Measurements from ENCODE around the gene UNC5C. TPM values are rescaled to one million over a fixed set of nuclear protein-coding genes. Genes with fewer than 3 reads are reported as not detected.

Gene UNC5C
- total and polyA plus RNA-seq, 2 experiments from 2014 or later = 3.5 to 16.0 TPM

DNA sequence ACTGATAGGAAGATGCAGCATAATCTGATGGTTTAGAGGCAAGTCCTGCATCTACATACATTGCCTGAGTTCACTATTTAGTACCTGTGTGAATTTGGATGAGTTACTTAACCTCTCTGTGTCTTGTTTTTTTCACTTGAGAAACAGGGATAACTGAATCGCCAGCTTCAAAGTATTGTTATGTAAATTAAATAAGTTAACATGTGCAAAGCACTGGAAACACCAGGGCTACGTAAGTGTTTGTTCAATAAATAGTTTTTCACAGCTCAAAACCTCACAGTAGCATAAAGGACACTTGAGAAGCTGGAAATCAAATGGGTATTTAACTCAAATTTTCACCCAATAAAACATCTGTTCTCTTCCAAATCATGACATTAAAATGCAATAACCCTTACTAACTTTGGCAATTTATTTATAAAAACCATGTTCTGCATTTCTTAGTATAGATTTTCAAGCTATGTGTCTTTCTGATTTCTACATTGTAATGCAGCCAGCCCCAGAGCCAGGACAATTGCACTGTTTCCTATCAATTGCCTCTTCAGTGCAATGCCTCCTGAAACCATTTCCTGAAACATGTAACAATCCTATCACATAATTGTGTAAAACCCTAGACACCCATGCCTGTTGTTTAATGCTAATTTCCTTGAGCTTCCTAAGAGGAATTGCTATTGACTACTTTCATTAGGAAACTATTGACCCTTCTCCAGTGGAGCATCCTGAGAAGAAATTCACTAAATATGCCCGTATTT is 177.1 kb downstream of the UNC5C start:
- Histone ChIP-seq H3K4me2 (no peak overlapping the region), H3K27ac (no peak overlapping the region), H3K36me3 (replicated peaks; ENCODE audit: insufficient read depth, low read depth) (no peaks in the 10 kb centered on the region), H3K4me1 (ENCODE audit: insufficient read depth) (no peaks in the 10 kb centered on the region), H3K79me2 (no peaks in the 10 kb centered on the region), H3K4me3 (no peak overlapping the region), H3K9me3 (ENCODE audit: low read depth) (no peaks in the 10 kb centered on the region), H3K27me3 (no peaks in the 10 kb centered on the region), H2AFZ (no peak overlapping the region), H3K9me2 (replicated peaks; ENCODE audit: insufficient read depth) (no peaks in the 10 kb centered on the region), H4K20me1 (ENCODE audit: insufficient read depth, poor library complexity, severe bottlenecking) (no peaks in the 10 kb centered on the region)
- no peak for DNase-seq (ENCODE audit: low spot score)
- TF ChIP-seq EZH2phosphoT487 (IDR thresholded peaks at IDR 0.05; ENCODE audit: low read depth, severe bottlenecking, unreplicated experiment) = no peak
- TF ChIP-seq, protein P1, sequence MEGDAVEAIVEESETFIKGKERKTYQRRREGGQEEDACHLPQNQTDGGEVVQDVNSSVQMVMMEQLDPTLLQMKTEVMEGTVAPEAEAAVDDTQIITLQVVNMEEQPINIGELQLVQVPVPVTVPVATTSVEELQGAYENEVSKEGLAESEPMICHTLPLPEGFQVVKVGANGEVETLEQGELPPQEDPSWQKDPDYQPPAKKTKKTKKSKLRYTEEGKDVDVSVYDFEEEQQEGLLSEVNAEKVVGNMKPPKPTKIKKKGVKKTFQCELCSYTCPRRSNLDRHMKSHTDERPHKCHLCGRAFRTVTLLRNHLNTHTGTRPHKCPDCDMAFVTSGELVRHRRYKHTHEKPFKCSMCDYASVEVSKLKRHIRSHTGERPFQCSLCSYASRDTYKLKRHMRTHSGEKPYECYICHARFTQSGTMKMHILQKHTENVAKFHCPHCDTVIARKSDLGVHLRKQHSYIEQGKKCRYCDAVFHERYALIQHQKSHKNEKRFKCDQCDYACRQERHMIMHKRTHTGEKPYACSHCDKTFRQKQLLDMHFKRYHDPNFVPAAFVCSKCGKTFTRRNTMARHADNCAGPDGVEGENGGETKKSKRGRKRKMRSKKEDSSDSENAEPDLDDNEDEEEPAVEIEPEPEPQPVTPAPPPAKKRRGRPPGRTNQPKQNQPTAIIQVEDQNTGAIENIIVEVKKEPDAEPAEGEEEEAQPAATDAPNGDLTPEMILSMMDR (IDR thresholded peaks at IDR 0.05; ENCODE audit: poor library complexity) = no peak
- no peak for TF ChIP-seq EZH2 (IDR thresholded peaks at IDR 0.05; ENCODE audit: borderline replicate concordance)
- WGBS (ENCODE audit: low lambda C conversion rate, missing lambda C conversion rate) = 75% methylated on average over 3 of the region's 3 CpGs

DNA sequence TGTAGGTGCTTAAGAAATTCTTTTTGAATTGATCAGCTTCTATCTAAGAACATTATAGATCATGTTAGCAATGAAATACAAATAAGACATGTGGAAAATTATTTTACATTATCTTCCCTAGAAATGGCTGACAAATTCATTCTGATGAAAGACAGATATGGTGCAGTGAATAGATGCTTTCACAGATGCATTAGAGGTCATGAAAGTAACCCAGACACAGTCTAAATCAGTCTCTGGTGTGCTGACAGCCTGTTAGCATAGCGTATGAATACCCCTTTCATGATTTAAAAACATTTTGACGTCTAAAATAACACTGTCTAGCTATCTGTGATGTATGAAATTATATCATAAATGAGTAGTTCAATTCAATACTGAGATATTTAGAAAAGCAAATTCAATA is 180.9 kb downstream of the UNC5C start:
- TF ChIP-seq EZH2 (IDR thresholded peaks at IDR 0.05; ENCODE audit: borderline replicate concordance) = no peak
- TF ChIP-seq, protein P1 (IDR thresholded peaks at IDR 0.05; ENCODE audit: poor library complexity) = no peak
- no peak for TF ChIP-seq EZH2phosphoT487 (IDR thresholded peaks at IDR 0.05; ENCODE audit: low read depth, severe bottlenecking, unreplicated experiment)
- no peak overlapping the region for H3K4me2 ChIP-seq
- DNase-seq (ENCODE audit: low spot score) = no peak
- H2AFZ ChIP-seq = no peak overlapping the region
- no peaks in the 10 kb centered on the region for H3K4me1 ChIP-seq (ENCODE audit: insufficient read depth)
- H3K4me3 ChIP-seq = no peak overlapping the region
- no peak overlapping the region for H3K27ac ChIP-seq
- no peaks in the 10 kb centered on the region for H3K36me3 ChIP-seq (replicated peaks; ENCODE audit: insufficient read depth, low read depth)
- 77% methylated on average over 2 of the region's 2 CpGs for WGBS (ENCODE audit: low lambda C conversion rate, missing lambda C conversion rate)
- no peaks in the 10 kb centered on the region for H3K9me2 ChIP-seq (replicated peaks; ENCODE audit: insufficient read depth)
- no peaks in the 10 kb centered on the region for H4K20me1 ChIP-seq (ENCODE audit: insufficient read depth, poor library complexity, severe bottlenecking)
- H3K9me3 ChIP-seq (ENCODE audit: low read depth) = no peaks in the 10 kb centered on the region
- no peaks in the 10 kb centered on the region for H3K79me2 ChIP-seq
- no peaks in the 10 kb centered on the region for H3K27me3 ChIP-seq

DNA sequence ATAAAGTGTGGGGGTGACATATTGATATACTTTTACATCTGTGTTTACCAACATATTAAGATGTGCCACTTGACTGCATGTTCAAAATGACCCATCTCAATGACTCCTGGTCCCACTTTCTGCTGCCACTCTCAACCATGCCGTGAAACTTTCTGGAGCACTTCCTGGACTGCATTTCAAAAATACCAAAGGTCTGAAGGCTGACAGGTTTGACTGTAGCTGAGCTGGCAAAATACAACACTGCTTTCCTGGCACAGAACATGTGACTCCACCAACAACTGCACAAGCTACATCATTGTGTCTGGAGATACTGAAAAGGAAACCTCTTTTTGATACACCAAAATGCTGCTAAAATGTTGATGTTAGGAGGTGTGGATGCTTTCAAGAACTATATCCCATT is 184.8 kb downstream of the UNC5C start:
- no peaks in the 10 kb centered on the region for H3K36me3 ChIP-seq (replicated peaks; ENCODE audit: insufficient read depth, low read depth)
- TF ChIP-seq, protein P1 (IDR thresholded peaks at IDR 0.05; ENCODE audit: poor library complexity) = no peak
- TF ChIP-seq EZH2phosphoT487 (IDR thresholded peaks at IDR 0.05; ENCODE audit: low read depth, severe bottlenecking, unreplicated experiment) = no peak
- TF ChIP-seq EZH2 (IDR thresholded peaks at IDR 0.05; ENCODE audit: borderline replicate concordance) = no peak
- DNase-seq (ENCODE audit: low spot score) = no peak
- H3K4me3 ChIP-seq = no peak overlapping the region
- WGBS (ENCODE audit: low lambda C conversion rate, missing lambda C conversion rate) = 53% methylated on average over 1 of the region's 1 CpG
- H3K4me2 ChIP-seq = no peak overlapping the region
- no peak overlapping the region for H2AFZ ChIP-seq
- no peaks in the 10 kb centered on the region for H3K79me2 ChIP-seq
- no peaks in the 10 kb centered on the region for H4K20me1 ChIP-seq (ENCODE audit: insufficient read depth, poor library complexity, severe bottlenecking)
- H3K27ac ChIP-seq = no peak overlapping the region
- H3K9me3 ChIP-seq (ENCODE audit: low read depth) = no peaks in the 10 kb centered on the region
- H3K4me1 ChIP-seq (ENCODE audit: insufficient read depth) = peaks cover 3% of the 10 kb centered on the region
- H3K9me2 ChIP-seq (replicated peaks; ENCODE audit: insufficient read depth) = no peaks in the 10 kb centered on the region
- no peaks in the 10 kb centered on the region for H3K27me3 ChIP-seq

All from hepatocyte (in vitro differentiated cells).